ENCODE measurements around the gene MTURN. TPM values are rescaled to one million over a fixed set of nuclear protein-coding genes. Genes with fewer than 3 reads are reported as not detected.

Gene MTURN
- total RNA-seq, 2 experiments from 2014 or later: 38.4 to 38.9 TPM

DNA sequence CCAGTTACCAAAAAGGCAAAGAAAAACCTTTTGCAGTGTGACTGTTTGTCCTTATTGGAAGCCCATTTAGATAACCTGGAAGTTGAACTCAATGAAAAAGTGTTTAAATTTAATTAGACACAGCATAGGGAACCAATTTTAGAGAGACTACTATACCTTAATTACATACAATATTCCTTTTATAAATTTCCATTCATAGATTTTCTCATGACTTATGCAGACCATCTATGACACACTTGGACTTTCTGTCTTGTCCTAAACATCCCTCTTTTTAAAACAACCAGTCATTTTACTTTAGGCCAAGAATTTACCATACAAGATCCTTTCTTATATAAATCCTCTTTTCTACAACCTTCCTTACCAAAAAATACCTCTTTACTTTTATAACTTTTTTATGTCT, 61.6 kb downstream of the MTURN start:
- no peaks in the 10 kb centered on the region for H3K36me3 ChIP-seq (ENCODE audit: insufficient read depth, low read length)
- peaks cover 14% of the 10 kb centered on the region for H3K9me3 Mint-ChIP-seq
- TF ChIP-seq, protein P1, sequence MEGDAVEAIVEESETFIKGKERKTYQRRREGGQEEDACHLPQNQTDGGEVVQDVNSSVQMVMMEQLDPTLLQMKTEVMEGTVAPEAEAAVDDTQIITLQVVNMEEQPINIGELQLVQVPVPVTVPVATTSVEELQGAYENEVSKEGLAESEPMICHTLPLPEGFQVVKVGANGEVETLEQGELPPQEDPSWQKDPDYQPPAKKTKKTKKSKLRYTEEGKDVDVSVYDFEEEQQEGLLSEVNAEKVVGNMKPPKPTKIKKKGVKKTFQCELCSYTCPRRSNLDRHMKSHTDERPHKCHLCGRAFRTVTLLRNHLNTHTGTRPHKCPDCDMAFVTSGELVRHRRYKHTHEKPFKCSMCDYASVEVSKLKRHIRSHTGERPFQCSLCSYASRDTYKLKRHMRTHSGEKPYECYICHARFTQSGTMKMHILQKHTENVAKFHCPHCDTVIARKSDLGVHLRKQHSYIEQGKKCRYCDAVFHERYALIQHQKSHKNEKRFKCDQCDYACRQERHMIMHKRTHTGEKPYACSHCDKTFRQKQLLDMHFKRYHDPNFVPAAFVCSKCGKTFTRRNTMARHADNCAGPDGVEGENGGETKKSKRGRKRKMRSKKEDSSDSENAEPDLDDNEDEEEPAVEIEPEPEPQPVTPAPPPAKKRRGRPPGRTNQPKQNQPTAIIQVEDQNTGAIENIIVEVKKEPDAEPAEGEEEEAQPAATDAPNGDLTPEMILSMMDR (IDR thresholded peaks at IDR 0.05): no peak
- no peaks in the 10 kb centered on the region for H3K27me3 Mint-ChIP-seq
- peaks cover 11% of the 10 kb centered on the region for H3K36me3 Mint-ChIP-seq (ENCODE audit: low read depth)
- no peak overlapping the region for H3K4me3 Mint-ChIP-seq
- ATAC-seq (ENCODE audit: poor library complexity): no peak
- CTCF ChIA-PET: no interaction called here
- DNase-seq: no peak
- H3K27me3 ChIP-seq (ENCODE audit: control insufficient read depth in 1 of 2, insufficient read depth in 2 of 2, low read length in 2 of 2): no peaks in the 10 kb centered on the region
- POLR2A ChIA-PET: no interaction called here
- no peak overlapping the region for H3K27ac Mint-ChIP-seq
- H3K4me1 ChIP-seq (ENCODE audit: insufficient read depth, low read length): no peaks in the 10 kb centered on the region
- H3K4me1 Mint-ChIP-seq (ENCODE audit: low read depth): no peaks in the 10 kb centered on the region
- no peak overlapping the region for H3K4me3 ChIP-seq (ENCODE audit: low read length)
- intact Hi-C loops (cut with DNase I, micrococcal nuclease): no loop called here
- no peak overlapping the region for H3K27ac ChIP-seq (ENCODE audit: low read depth in 1 of 2, low read length in 2 of 2)
- H3K9me3 ChIP-seq (ENCODE audit: control insufficient read depth in 1 of 2, insufficient read depth in 1 of 2, low read length in 2 of 2): peaks cover 5 to 8% of the 10 kb centered on the region in 2 experiments

DNA sequence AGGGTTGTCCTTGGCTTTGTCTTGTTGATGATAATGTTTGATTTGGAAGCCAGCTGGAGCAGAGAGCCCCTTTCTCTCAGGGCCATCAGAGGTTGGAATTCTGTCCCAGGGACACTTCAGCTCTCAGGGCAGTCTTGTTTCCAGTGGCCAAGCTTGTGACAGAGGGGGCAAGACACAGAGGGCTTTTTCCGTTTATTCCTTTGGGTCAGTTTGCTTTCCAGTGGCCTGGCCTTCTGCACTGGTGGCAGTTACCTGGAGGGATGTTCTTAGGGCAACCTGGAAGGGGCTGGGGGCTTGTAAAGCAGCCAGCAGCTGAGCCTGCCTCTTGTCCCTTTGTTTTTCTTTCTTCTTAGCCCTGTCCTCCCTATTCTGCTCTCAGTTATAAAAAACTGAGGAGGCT, 62.7 kb downstream of the MTURN start:
- Mint-ChIP-seq H3K27ac (no peak overlapping the region), H3K36me3 (ENCODE audit: low read depth) (peaks cover 11% of the 10 kb centered on the region), H3K27me3 (no peaks in the 10 kb centered on the region), H3K4me1 (ENCODE audit: low read depth) (no peaks in the 10 kb centered on the region), H3K4me3 (no peak overlapping the region), H3K9me3 (peaks cover 14% of the 10 kb centered on the region)
- ChIA-PET CTCF (no interaction called here), POLR2A (no interaction called here)
- H3K36me3 ChIP-seq (ENCODE audit: insufficient read depth, low read length): no peaks in the 10 kb centered on the region
- DNase-seq (no peak), ATAC-seq (ENCODE audit: poor library complexity) (no peak)
- TF ChIP-seq, protein P1 (IDR thresholded peaks at IDR 0.05): no peak
- peaks cover 5 to 8% of the 10 kb centered on the region in 2 experiments for H3K9me3 ChIP-seq (ENCODE audit: control insufficient read depth in 1 of 2, insufficient read depth in 1 of 2, low read length in 2 of 2)
- H3K4me1 ChIP-seq (ENCODE audit: insufficient read depth, low read length): no peaks in the 10 kb centered on the region
- intact Hi-C loops (cut with DNase I, micrococcal nuclease): no loop called here
- H3K27me3 ChIP-seq (ENCODE audit: control insufficient read depth in 1 of 2, insufficient read depth in 2 of 2, low read length in 2 of 2): no peaks in the 10 kb centered on the region
- H3K4me3 ChIP-seq (ENCODE audit: low read length): no peak overlapping the region
- no peak overlapping the region for H3K27ac ChIP-seq (ENCODE audit: low read depth in 1 of 2, low read length in 2 of 2)

DNA sequence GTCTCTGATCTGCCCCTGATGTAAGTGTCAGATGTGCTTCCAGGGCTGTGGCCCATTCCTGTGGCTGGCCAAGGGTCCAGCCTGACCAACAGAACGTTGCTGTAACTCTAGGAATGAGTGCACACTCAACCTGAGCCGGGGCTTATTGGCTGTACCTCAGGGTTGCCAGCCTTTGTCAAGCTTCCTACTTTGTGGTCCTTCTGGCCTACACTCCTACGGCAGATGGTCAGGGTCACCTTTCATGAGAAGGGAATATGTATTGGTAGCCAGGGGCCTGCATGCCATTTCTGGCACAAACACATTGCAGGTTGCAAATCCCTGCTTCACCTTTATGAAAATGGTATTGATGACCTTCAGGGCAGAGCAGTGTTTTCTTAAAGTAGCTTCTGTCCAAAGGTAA, 64.5 kb downstream of the MTURN start:
- peaks cover 5 to 8% of the 10 kb centered on the region in 2 experiments for H3K9me3 ChIP-seq (ENCODE audit: control insufficient read depth in 1 of 2, insufficient read depth in 1 of 2, low read length in 2 of 2)
- Mint-ChIP-seq H3K36me3 (ENCODE audit: low read depth) (peaks cover 11% of the 10 kb centered on the region), H3K4me3 (no peak overlapping the region), H3K27me3 (no peaks in the 10 kb centered on the region), H3K4me1 (ENCODE audit: low read depth) (no peaks in the 10 kb centered on the region), H3K9me3 (peaks cover 14% of the 10 kb centered on the region), H3K27ac (no peak overlapping the region)
- no peak overlapping the region for H3K27ac ChIP-seq (ENCODE audit: low read depth in 1 of 2, low read length in 2 of 2)
- no peak overlapping the region for H3K4me3 ChIP-seq (ENCODE audit: low read length)
- ChIA-PET CTCF (no interaction called here), POLR2A (interaction anchor here (0.6 kb wide), 1 partner anchor 557 kb away, joined by 3 read pairs; no protein-coding TSS in a partner anchor)
- no peaks in the 10 kb centered on the region for H3K36me3 ChIP-seq (ENCODE audit: insufficient read depth, low read length)
- DNase-seq: no peak
- intact Hi-C loops (cut with DNase I, micrococcal nuclease): no loop called here
- no peaks in the 10 kb centered on the region for H3K27me3 ChIP-seq (ENCODE audit: control insufficient read depth in 1 of 2, insufficient read depth in 2 of 2, low read length in 2 of 2)
- no peak for ATAC-seq (ENCODE audit: poor library complexity)
- TF ChIP-seq, protein P1 (IDR thresholded peaks at IDR 0.05): no peak
- no peaks in the 10 kb centered on the region for H3K4me1 ChIP-seq (ENCODE audit: insufficient read depth, low read length)

Data from CD4-positive, alpha-beta T cell (primary cell).